GM12878 (cell line): ENCODE measurements around the gene FTL. TPM values are rescaled to one million over a fixed set of nuclear protein-coding genes. Genes with fewer than 3 reads are reported as not detected.

Experiments
- ATAC-seq: fragments of 200-7000 bp; cut with Tn5 transposase; 3 replicates; pipeline ENCODE4 v1.9.1; 2020; ENCODE audit warnings: mild to moderate bottlenecking, moderate library complexity
- BruUV-seq: library from RNA; stranded (reverse); fragments of 400-500 nt; replicated peaks from 2 replicates; lab custom pipeline; 2021; lab: Mats Ljungman, UMichigan
- CTCF ChIA-PET: fragments of 300-600 bp; sonication (Branson Sonifier 250); formaldehyde crosslinking; extraction: SDS; loops from one replicate; lab custom pipeline; 2021; ENCODE audit warnings: inconsistent platforms; lab: Yijun Ruan, JAX
- POLR2A ChIA-PET: fragments of 350-600 bp; formaldehyde crosslinking; extraction: SDS; loops from one replicate; lab custom pipeline; 2021; ENCODE audit warnings: inconsistent platforms; lab: Charles Lee
- RAD21 ChIA-PET: fragments of 300-600 bp; sonication (Branson Sonifier 250); formaldehyde crosslinking; loops from one replicate; lab custom pipeline; 2023; ENCODE audit warnings: antibody characterized with exemption; ENCODE audit not compliant: unreplicated experiment; lab: Charles Lee
- SMC1A ChIA-PET: fragments of 300-600 bp; sonication (Branson Sonifier 250); formaldehyde crosslinking; loops from one replicate; lab custom pipeline; 2023; ENCODE audit not compliant: unreplicated experiment, uncharacterized antibody; lab: Charles Lee
- DNase-seq: peaks from one replicate; pipeline ENCODE4 v3.0.0-alpha.2; 2011; ENCODE audit warnings: low read depth, low spot score
- FAIRE-seq: peaks from 3 replicates; lab custom pipeline; 2011; peaks lifted over from hg19 to GRCh38; lab: Jason Lieb, UNC
- H2AFZ ChIP-seq: 2 replicates; pipeline ENCODE4 v1.6.0; 2011; ENCODE audit warnings: low read depth, low read length, control low read depth; ENCODE audit not compliant: control insufficient read depth
- H3K27ac ChIP-seq: 2 replicates; pipeline ENCODE4 v1.5.1; 2011; ENCODE audit warnings: control low read depth; ENCODE audit not compliant: control insufficient read depth, insufficient read depth
- H3K27me3 ChIP-seq, 2 experiments: replicated peaks in 1 of 2; 2 replicates each; pipeline versions ENCODE4 v1.6.0 to v1.6.1; 2011; ENCODE audit warnings: low read length in 1 of 2; ENCODE audit not compliant: control insufficient read depth in 2 of 2, insufficient read depth in 2 of 2
- H3K36me3 ChIP-seq, 2 experiments: 2 replicates each; pipeline ENCODE4 v1.5.1; 2011; ENCODE audit warnings: low read length in 1 of 2; ENCODE audit not compliant: control insufficient read depth in 2 of 2, insufficient read depth in 2 of 2
- H3K4me1 ChIP-seq: 2 replicates; pipeline ENCODE4 v1.6.1; 2011; ENCODE audit warnings: mild to moderate bottlenecking, low read length, moderate library complexity, mixed read lengths; ENCODE audit not compliant: control insufficient read depth, insufficient read depth
- H3K4me2 ChIP-seq: 2 replicates; pipeline ENCODE4 v1.6.0; 2011; ENCODE audit warnings: control low read depth; ENCODE audit not compliant: control insufficient read depth, insufficient read depth
- H3K4me3 ChIP-seq: fragments of 200-600 bp; sonication (generic); 2 replicates; pipeline ENCODE4 v1.5.1; 2016
- H3K79me2 ChIP-seq: 2 replicates; pipeline ENCODE4 v1.6.0; 2011; ENCODE audit warnings: low read length; ENCODE audit not compliant: control insufficient read depth, insufficient read depth
- H3K9ac ChIP-seq: 2 replicates; pipeline ENCODE4 v1.8.0; 2011; ENCODE audit warnings: low read length, control low read depth, mixed read lengths; ENCODE audit not compliant: control insufficient read depth, insufficient read depth
- H3K9me3 ChIP-seq: replicated peaks from 3 replicates; pipeline ENCODE4 v1.5.1; 2011; ENCODE audit warnings: mild to moderate bottlenecking, low read length; ENCODE audit not compliant: control insufficient read depth, insufficient read depth
- H4K20me1 ChIP-seq: 2 replicates; pipeline ENCODE4 v1.6.0; 2011; ENCODE audit not compliant: control insufficient read depth, insufficient read depth
- BHLHE40 ChIP-seq, 2 experiments: fragments of 450-650 bp in 1 of 2; IDR thresholded peaks; 2 replicates each; pipeline ENCODE4 v1.6.1; 2011 to 2017; ENCODE audit warnings: low read depth in 2 of 2, borderline replicate concordance in 1 of 2, improper control_type of control experiment in 1 of 2, low read length in 1 of 2, mild to moderate bottlenecking in 1 of 2
- CREM ChIP-seq: IDR thresholded peaks from 2 replicates; pipeline ENCODE4 v1.6.1; 2014; ENCODE audit warnings: antibody characterized with exemption, low read depth
- DPF2 ChIP-seq: fragments of 450-650 bp; IDR thresholded peaks from 2 replicates; pipeline ENCODE4 v1.6.1; 2017; ENCODE audit warnings: mild to moderate bottlenecking
- FOXK2 ChIP-seq: fragments of 450-650 bp; IDR thresholded peaks from 2 replicates; pipeline ENCODE4 v1.6.1; 2017; ENCODE audit warnings: mild to moderate bottlenecking, moderate library complexity
- MYB ChIP-seq: fragments of 150-350 bp; IDR thresholded peaks from 2 replicates; pipeline ENCODE4 v1.6.1; 2014; ENCODE audit warnings: mild to moderate bottlenecking, low read depth, low read length, borderline replicate concordance
- NFYB ChIP-seq: IDR thresholded peaks from 2 replicates; pipeline ENCODE4 v1.6.1; 2011; ENCODE audit warnings: low read depth, mild to moderate bottlenecking, low read length, improper control_type of control experiment, moderate library complexity; ENCODE audit not compliant: insufficient read depth
- RBBP5 ChIP-seq: fragments of 200-600 bp; sonication (generic); conservative IDR thresholded peaks from 2 replicates; pipeline ENCODE4 v1.6.1; 2016
- RELA ChIP-seq: fragments of 450-650 bp; IDR thresholded peaks from 2 replicates; pipeline ENCODE4 v1.8.0; 2014; ENCODE audit warnings: borderline replicate concordance; ENCODE audit not compliant: partially characterized antibody
- RUNX3 ChIP-seq: IDR thresholded peaks from 2 replicates; pipeline ENCODE4 v1.6.1; 2012; ENCODE audit warnings: low read length, inconsistent platforms
- SMARCA5 ChIP-seq: fragments of 450-650 bp; IDR thresholded peaks from 2 replicates; pipeline ENCODE4 v1.6.1; 2017; ENCODE audit warnings: mild to moderate bottlenecking
- ZNF274 ChIP-seq: IDR thresholded peaks from one replicate; pipeline ENCODE4 v1.8.0; 2011; ENCODE audit not compliant: insufficient read length, insufficient read depth
- WGBS: methylation state at CpG from one replicate; pipeline ENCODE4 v1.1.6; 2016; ENCODE audit warnings: low lambda C conversion rate; ENCODE audit not compliant: insufficient replicate concordance, insufficient coverage; ENCODE audit errors: missing lambda C conversion rate; 5-methylcytosine and 5-hydroxymethylcytosine counted together
- in situ Hi-C: fragments of 300-500 bp; cut with MboI; formaldehyde crosslinking; loops from 9 replicates; pipeline ENCODE4 v1.14.3; 2018; ENCODE audit warnings: mixed read lengths
- intact Hi-C: fragments of 100-400 bp; cut with micrococcal nuclease; formaldehyde crosslinking; loops from one replicate; pipeline ENCODE4 v1.14.2; 2022; ENCODE audit not compliant: unreplicated experiment
- polyA plus RNA-seq, 11 experiments: library from polyadenylated mRNA; depleted of rRNA in 4 of 11; unstranded in 6 of 11; stranded (reverse) in 5 of 11; fragments of >200 nt; fragmentation: Nextera tagmentation in 4 of 11; fragmentation: Illumina TruSeq in 1 of 11; extraction: Ambion mirVana in 4 of 11; extraction: Trizol in 1 of 11; gene quantifications; 1 replicate in 1 of 11; 2 replicates in 10 of 11; pipeline versions ENCODE4 v1.2.1 to v1.2.3, GENCODE V29; 2011 to 2016; ENCODE audit warnings: inconsistent platforms in 2 of 11, missing spikeins in 2 of 11, low read depth in 1 of 11
- total RNA-seq, 4 experiments: library from RNA; depleted of rRNA in 3 of 4; stranded (reverse); fragments of >200 nt in 3 of 4; fragmentation: Illumina TruSeq in 1 of 4; extraction: Trizol in 1 of 4; gene quantifications; 2 replicates each; pipeline versions ENCODE4 v1.2.1 to v1.2.3, GENCODE V29; 2013 to 2021
- TF ChIP-seq, protein P1 (sequence below): fragments of 450-650 bp; IDR thresholded peaks from 2 replicates; pipeline ENCODE4 v1.6.1; 2017; ENCODE audit warnings: mild to moderate bottlenecking
- TF ChIP-seq, protein P2 (sequence below): fragments of 150-350 bp; IDR thresholded peaks from 2 replicates; pipeline ENCODE4 v1.6.1; 2016; ENCODE audit warnings: low read depth, low read length

The FTL gene
- total and polyA plus RNA-seq, 10 of the 15 experiments (the other 5 are each of a cell fraction or from before 2014, with no cell fraction given) = 364 to 8,913 (median 1,595) TPM

DNA sequence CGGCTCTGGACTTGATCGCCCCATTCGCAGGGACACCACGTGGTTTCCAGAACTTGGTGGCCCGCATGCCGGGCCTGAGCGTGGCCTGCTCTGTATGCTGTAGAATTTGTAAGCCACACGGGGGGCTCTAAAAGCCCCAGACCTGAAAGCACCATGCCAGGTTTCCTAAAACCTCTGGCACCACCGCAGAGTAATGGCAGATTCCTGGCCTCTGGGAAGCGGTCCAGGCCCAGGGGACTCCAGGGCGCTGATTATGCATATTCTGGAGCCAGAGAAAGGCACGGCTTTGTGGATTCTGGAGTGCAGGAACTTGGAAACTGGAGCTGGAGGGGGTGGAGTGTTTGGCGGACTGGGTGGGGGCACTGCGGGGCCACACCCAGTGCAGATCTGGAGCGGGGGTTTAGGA is 3.7 kb downstream of the FTL start:
- in situ Hi-C loops = no loop called here

More for the DNA sequence above, 3.7 kb downstream of the FTL start:
- H3K9ac ChIP-seq = no peak overlapping the region
- intact Hi-C loops = loop anchor here (10.0 kb wide), 1 partner anchor 334 kb away; the partner anchor contains the start of gene DBP
- no peaks in the 10 kb centered on the region for H4K20me1 ChIP-seq
- ChIA-PET RAD21 (interaction anchor here (1.0 kb wide), 1 partner anchor 58 kb away, joined by 3 read pairs; no protein-coding TSS in a partner anchor), SMC1A (interaction anchor here (1.9 to 2.9 kb wide), 2 partner anchors 9 to 95 kb away, joined by 9 to 12 read pairs; no protein-coding TSS in a partner anchor), CTCF (interaction anchor here (2.8 to 6.1 kb wide), 3 partner anchors 124 to 173 kb away, joined by 18 to 113 read pairs (median 31); no protein-coding TSS in a partner anchor), POLR2A (interaction anchor here (4.0 kb wide), 1 partner anchor 94 kb away, joined by 53 read pairs; the partner anchor contains the start of gene PPP1R15A)
- WGBS = 98% methylated on average over 15 of the region's 15 CpGs
- TF ChIP-seq, protein P1, sequence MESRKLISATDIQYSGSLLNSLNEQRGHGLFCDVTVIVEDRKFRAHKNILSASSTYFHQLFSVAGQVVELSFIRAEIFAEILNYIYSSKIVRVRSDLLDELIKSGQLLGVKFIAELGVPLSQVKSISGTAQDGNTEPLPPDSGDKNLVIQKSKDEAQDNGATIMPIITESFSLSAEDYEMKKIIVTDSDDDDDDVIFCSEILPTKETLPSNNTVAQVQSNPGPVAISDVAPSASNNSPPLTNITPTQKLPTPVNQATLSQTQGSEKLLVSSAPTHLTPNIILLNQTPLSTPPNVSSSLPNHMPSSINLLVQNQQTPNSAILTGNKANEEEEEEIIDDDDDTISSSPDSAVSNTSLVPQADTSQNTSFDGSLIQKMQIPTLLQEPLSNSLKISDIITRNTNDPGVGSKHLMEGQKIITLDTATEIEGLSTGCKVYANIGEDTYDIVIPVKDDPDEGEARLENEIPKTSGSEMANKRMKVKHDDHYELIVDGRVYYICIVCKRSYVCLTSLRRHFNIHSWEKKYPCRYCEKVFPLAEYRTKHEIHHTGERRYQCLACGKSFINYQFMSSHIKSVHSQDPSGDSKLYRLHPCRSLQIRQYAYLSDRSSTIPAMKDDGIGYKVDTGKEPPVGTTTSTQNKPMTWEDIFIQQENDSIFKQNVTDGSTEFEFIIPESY = no peak
- TF ChIP-seq RELA = no peak
- no peak for TF ChIP-seq CREM
- TF ChIP-seq RUNX3 = no peak
- no peak for TF ChIP-seq BHLHE40 (IDR thresholded peaks at IDR 0.05; ENCODE audit: borderline replicate concordance in 1 of 2, low read depth in 2 of 2, low read length in 1 of 2)
- TF ChIP-seq ZNF274 = no peak
- no peak for TF ChIP-seq SMARCA5
- no peak for TF ChIP-seq DPF2
- TF ChIP-seq FOXK2 = no peak
- no peak for TF ChIP-seq RBBP5
- no peak for TF ChIP-seq MYB
- TF ChIP-seq, protein P2, sequence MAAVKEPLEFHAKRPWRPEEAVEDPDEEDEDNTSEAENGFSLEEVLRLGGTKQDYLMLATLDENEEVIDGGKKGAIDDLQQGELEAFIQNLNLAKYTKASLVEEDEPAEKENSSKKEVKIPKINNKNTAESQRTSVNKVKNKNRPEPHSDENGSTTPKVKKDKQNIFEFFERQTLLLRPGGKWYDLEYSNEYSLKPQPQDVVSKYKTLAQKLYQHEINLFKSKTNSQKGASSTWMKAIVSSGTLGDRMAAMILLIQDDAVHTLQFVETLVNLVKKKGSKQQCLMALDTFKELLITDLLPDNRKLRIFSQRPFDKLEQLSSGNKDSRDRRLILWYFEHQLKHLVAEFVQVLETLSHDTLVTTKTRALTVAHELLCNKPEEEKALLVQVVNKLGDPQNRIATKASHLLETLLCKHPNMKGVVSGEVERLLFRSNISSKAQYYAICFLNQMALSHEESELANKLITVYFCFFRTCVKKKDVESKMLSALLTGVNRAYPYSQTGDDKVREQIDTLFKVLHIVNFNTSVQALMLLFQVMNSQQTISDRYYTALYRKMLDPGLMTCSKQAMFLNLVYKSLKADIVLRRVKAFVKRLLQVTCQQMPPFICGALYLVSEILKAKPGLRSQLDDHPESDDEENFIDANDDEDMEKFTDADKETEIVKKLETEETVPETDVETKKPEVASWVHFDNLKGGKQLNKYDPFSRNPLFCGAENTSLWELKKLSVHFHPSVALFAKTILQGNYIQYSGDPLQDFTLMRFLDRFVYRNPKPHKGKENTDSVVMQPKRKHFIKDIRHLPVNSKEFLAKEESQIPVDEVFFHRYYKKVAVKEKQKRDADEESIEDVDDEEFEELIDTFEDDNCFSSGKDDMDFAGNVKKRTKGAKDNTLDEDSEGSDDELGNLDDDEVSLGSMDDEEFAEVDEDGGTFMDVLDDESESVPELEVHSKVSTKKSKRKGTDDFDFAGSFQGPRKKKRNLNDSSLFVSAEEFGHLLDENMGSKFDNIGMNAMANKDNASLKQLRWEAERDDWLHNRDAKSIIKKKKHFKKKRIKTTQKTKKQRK = no peak
- TF ChIP-seq NFYB = no peak
- no peak overlapping the region for H3K27ac ChIP-seq
- no peak for DNase-seq
- no peaks in the 10 kb centered on the region for H3K27me3 ChIP-seq
- H3K9me3 ChIP-seq = no peaks in the 10 kb centered on the region
- BruUV-seq = no TSS peak
- H3K4me3 ChIP-seq = no peak overlapping the region
- ATAC-seq = no peak
- H2AFZ ChIP-seq = no peak overlapping the region
- H3K4me1 ChIP-seq = peaks cover 26% of the 10 kb centered on the region
- no peak for FAIRE-seq
- H3K79me2 ChIP-seq = peaks cover 30% of the 10 kb centered on the region
- no peak overlapping the region for H3K4me2 ChIP-seq
- H3K36me3 ChIP-seq = peaks cover 5 to 36% of the 10 kb centered on the region in 2 experiments
